Suprapubic skin (tissue), 3 donors: ENCODE measurements around the gene GALNT3.

Experiments used
- CTCF ChIP-seq, 2 donors: fragments of 200-600 bp in 1 of 2; fragments of 450-650 bp in 1 of 2; sonication (generic) in 1 of 2; IDR thresholded peaks; one replicate each; pipeline ENCODE4 v1.5.1; 2016 to 2019; ENCODE audit warnings: antibody characterized with exemption in 2 of 2, mild to moderate bottlenecking in 1 of 2, moderate library complexity in 1 of 2
- EP300 ChIP-seq: sonication (generic); formaldehyde crosslinking; IDR thresholded peaks from one replicate; pipeline ENCODE4 v1.6.1; 2017; ENCODE audit warnings: antibody characterized with exemption
- POLR2A ChIP-seq, 2 donors: fragments of 450-650 bp; IDR thresholded peaks; one replicate each; pipeline ENCODE4 v1.6.1; 2017; ENCODE audit warnings: antibody characterized with exemption in 2 of 2, mild to moderate bottlenecking in 2 of 2, moderate library complexity in 2 of 2

GRCh38 chr2:165843351-165843750, 49.3 kb upstream of the GALNT3 start:
- TF ChIP-seq CTCF (IDR thresholded peaks at IDR 0.05) (no peak), EP300 (no peak), POLR2A (IDR thresholded peaks at IDR 0.05) (no peak)
